Cardiac muscle cell (in vitro differentiated cells and primary cell): ENCODE results near the gene MYPN. TPM values are rescaled to one million over a fixed set of nuclear protein-coding genes. Genes with fewer than 3 reads are reported as not detected.

ENCODE experiments used
- DNase-seq, 2 donors: peaks; one replicate each; pipeline versions ENCODE4 v3.0.0 to v3.0.0-alpha.2; 2010 to 2017; ENCODE audit warnings: low read depth in 1 of 2, low spot score in 1 of 2
- H3K27ac ChIP-seq: fragments of 200-600 bp; sonication (generic); 2 replicates; pipeline ENCODE4 v1.5.1; 2016
- H3K27me3 ChIP-seq: fragments of 200-600 bp; sonication (generic); 2 replicates; pipeline ENCODE4 v1.6.0; 2016; ENCODE audit warnings: control low read depth
- H3K36me3 ChIP-seq: fragments of 200-600 bp; sonication (generic); 2 replicates; pipeline ENCODE4 v1.5.1; 2016; ENCODE audit warnings: control low read depth
- H3K4me1 ChIP-seq: fragments of 200-600 bp; sonication (generic); 2 replicates; pipeline ENCODE4 v1.8.1; 2017; ENCODE audit warnings: low read depth, mild to moderate bottlenecking, mixed run types
- H3K4me3 ChIP-seq: fragments of 200-600 bp; sonication (generic); 2 replicates; pipeline ENCODE4 v1.5.1; 2016; ENCODE audit warnings: mild to moderate bottlenecking
- H3K9me3 ChIP-seq: fragments of 200-600 bp; sonication (generic); 2 replicates; pipeline ENCODE4 v1.5.1; 2017; ENCODE audit warnings: low read depth, mild to moderate bottlenecking, control low read depth
- CTCF ChIP-seq: IDR thresholded peaks from 2 replicates; pipeline ENCODE4 v1.5.1; 2012; ENCODE audit warnings: low read depth, mild to moderate bottlenecking, low read length
- polyA plus RNA-seq: library from polyadenylated mRNA; unstranded; fragments of >200 nt; fragmentation: Nextera tagmentation; extraction: Ambion mirVana; gene quantifications from 2 replicates; pipeline ENCODE4 v1.2.1, GENCODE V29; 2016
- total RNA-seq: library from RNA; depleted of rRNA; stranded (reverse); fragments of >200 nt; gene quantifications from 2 replicates; pipeline ENCODE4 v1.2.3, GENCODE V29; 2016

Gene MYPN
- total and polyA plus RNA-seq, 2 experiments from 2014 or later: 3.9 TPM

- no peak for DNase-seq
- Histone ChIP-seq H3K27me3 (peaks cover 32% of the 10 kb centered on the region), H3K36me3 (no peaks in the 10 kb centered on the region), H3K27ac (no peak overlapping the region), H3K4me3 (no peak overlapping the region), H3K4me1 (no peaks in the 10 kb centered on the region), H3K9me3 (no peaks in the 10 kb centered on the region)
- no peak for TF ChIP-seq CTCF
These were observed 123.8 kb downstream of the MYPN start for GRCh38 chr10:68233046-68233445.

- TF ChIP-seq CTCF: no peak
- no peaks in the 10 kb centered on the region for H3K36me3 ChIP-seq
- H3K27ac ChIP-seq: no peak overlapping the region
- DNase-seq: no peak
- no peaks in the 10 kb centered on the region for H3K4me1 ChIP-seq
- H3K9me3 ChIP-seq: no peaks in the 10 kb centered on the region
- no peak overlapping the region for H3K4me3 ChIP-seq
- peaks cover 24% of the 10 kb centered on the region for H3K27me3 ChIP-seq
These were observed 125.8 kb downstream of the MYPN start for GRCh38 chr10:68235111-68235510.

GRCh38 chr10:68235581-68235980 is 126.3 kb downstream of the MYPN start:
- H3K9me3 ChIP-seq: no peaks in the 10 kb centered on the region
- H3K4me3 ChIP-seq: no peak overlapping the region
- H3K27ac ChIP-seq: no peak overlapping the region
- H3K4me1 ChIP-seq: no peaks in the 10 kb centered on the region
- H3K36me3 ChIP-seq: no peaks in the 10 kb centered on the region
- no peak for TF ChIP-seq CTCF
- peaks cover 24% of the 10 kb centered on the region for H3K27me3 ChIP-seq
- DNase-seq: no peak

GRCh38 chr10:68237173-68237572 is 127.9 kb downstream of the MYPN start:
- DNase-seq: no peak
- Histone ChIP-seq H3K27me3 (peaks cover 23% of the 10 kb centered on the region), H3K27ac (no peak overlapping the region), H3K9me3 (no peaks in the 10 kb centered on the region), H3K4me3 (no peak overlapping the region), H3K36me3 (no peaks in the 10 kb centered on the region), H3K4me1 (no peaks in the 10 kb centered on the region)
- TF ChIP-seq CTCF: no peak

- Histone ChIP-seq H3K36me3 (no peaks in the 10 kb centered on the region), H3K27me3 (peaks cover 11% of the 10 kb centered on the region), H3K9me3 (no peaks in the 10 kb centered on the region), H3K4me1 (no peaks in the 10 kb centered on the region), H3K27ac (no peak overlapping the region), H3K4me3 (no peak overlapping the region)
- TF ChIP-seq CTCF: no peak
- DNase-seq: no peak
These were observed 129.1 kb downstream of the MYPN start for GRCh38 chr10:68238371-68238770.

- peaks cover 4% of the 10 kb centered on the region for H3K27me3 ChIP-seq
These were observed 129.8 kb downstream of the MYPN start for GRCh38 chr10:68239069-68239468.

More at GRCh38 chr10:68239069-68239468, 129.8 kb downstream of the MYPN start:
- no peak for DNase-seq
- no peak overlapping the region for H3K4me3 ChIP-seq
- no peaks in the 10 kb centered on the region for H3K36me3 ChIP-seq
- H3K9me3 ChIP-seq: no peaks in the 10 kb centered on the region
- no peak for TF ChIP-seq CTCF
- no peaks in the 10 kb centered on the region for H3K4me1 ChIP-seq
- H3K27ac ChIP-seq: no peak overlapping the region
